IMR-90 (cell line): Measurements from ENCODE around the gene TENM4. TPM values are rescaled to one million over a fixed set of nuclear protein-coding genes. Genes with fewer than 3 reads are reported as not detected.

Experiments used
- ATAC-seq: fragments of 200-7000 bp; cut with Tn5 transposase; 2 replicates; pipeline ENCODE4 v1.9.1; 2020; ENCODE audit warnings: low read depth, mild to moderate bottlenecking, moderate library complexity
- BruUV-seq: library from RNA; stranded (reverse); fragments of 400-500 nt; replicated peaks from 2 replicates; lab custom pipeline; 2021; lab: Mats Ljungman, UMichigan
- CTCF ChIA-PET: fragments of 300-600 bp; formaldehyde crosslinking; extraction: SDS; loops from one replicate; lab custom pipeline; 2021; ENCODE audit warnings: antibody characterized with exemption; lab: Yijun Ruan, JAX
- POLR2A ChIA-PET: fragments of 300-600 bp; sonication (Branson Sonifier 250); formaldehyde crosslinking; loops from one replicate; lab custom pipeline; 2022; ENCODE audit warnings: antibody characterized with exemption; ENCODE audit not compliant: unreplicated experiment; lab: Charles Lee
- DNase-seq: peaks from one replicate; pipeline ENCODE4 v3.0.0; 2013
- H2AFZ ChIP-seq: replicated peaks from 2 replicates; pipeline ENCODE3; 2013; ENCODE audit warnings: low read length, mild to moderate bottlenecking; ENCODE audit not compliant: poor library complexity
- H2AK5ac ChIP-seq: 2 replicates; pipeline ENCODE4 v1.6.1; 2013; ENCODE audit warnings: low read depth, low read length, inconsistent platforms
- H2AK9ac ChIP-seq: replicated peaks from 2 replicates; pipeline ENCODE3; 2013; ENCODE audit warnings: mild to moderate bottlenecking, low read depth, low read length, moderate library complexity; ENCODE audit not compliant: poor library complexity
- H2BK120ac ChIP-seq: 2 replicates; pipeline ENCODE4 v1.6.1; 2013; ENCODE audit warnings: low read depth, low read length, inconsistent platforms
- H2BK15ac ChIP-seq: 3 replicates; pipeline ENCODE4 v1.6.1; 2013; ENCODE audit warnings: low read depth, low read length, inconsistent platforms
- H2BK20ac ChIP-seq: 2 replicates; pipeline ENCODE4 v1.6.1; 2013; ENCODE audit warnings: low read depth, mild to moderate bottlenecking, inconsistent platforms, low read length, moderate library complexity
- H2BK5ac ChIP-seq: 2 replicates; pipeline ENCODE4 v1.6.1; 2013; ENCODE audit warnings: mild to moderate bottlenecking, low read depth, low read length, inconsistent platforms; ENCODE audit not compliant: poor library complexity, severe bottlenecking
- H3K14ac ChIP-seq: replicated peaks from 2 replicates; pipeline ENCODE4 v1.6.1; 2013; ENCODE audit warnings: low read depth, low read length, inconsistent platforms
- H3K18ac ChIP-seq: 2 replicates; pipeline ENCODE4 v1.6.1; 2013; ENCODE audit warnings: low read depth, low read length, control low read depth
- H3K23ac ChIP-seq: 2 replicates; pipeline ENCODE4 v1.6.1; 2013; ENCODE audit warnings: low read depth, low read length, inconsistent platforms
- H3K27ac ChIP-seq: 2 replicates; pipeline ENCODE4 v1.5.1; 2013; ENCODE audit warnings: mild to moderate bottlenecking, control low read depth, low read length; ENCODE audit not compliant: insufficient read depth
- H3K27me3 ChIP-seq: 2 replicates; pipeline ENCODE4 v1.6.1; 2013; ENCODE audit warnings: low read length; ENCODE audit not compliant: control insufficient read depth, insufficient read depth
- H3K36me3 ChIP-seq: 2 replicates; pipeline ENCODE4 v1.6.1; 2013; ENCODE audit warnings: low read length, mixed read lengths; ENCODE audit not compliant: control insufficient read depth, insufficient read depth
- H3K4ac ChIP-seq: 2 replicates; pipeline ENCODE4 v1.6.1; 2013; ENCODE audit warnings: low read depth, low read length, inconsistent platforms
- H3K4me1 ChIP-seq: 2 replicates; pipeline ENCODE4 v1.6.1; 2013; ENCODE audit warnings: low read length, mixed read lengths; ENCODE audit not compliant: control insufficient read depth, insufficient read depth
- H3K4me2 ChIP-seq: 2 replicates; pipeline ENCODE4 v1.6.1; 2013; ENCODE audit warnings: low read depth, mild to moderate bottlenecking, control low read depth, low read length, moderate library complexity
- H3K4me3 ChIP-seq: 2 replicates; pipeline ENCODE4 v1.5.1; 2013; ENCODE audit warnings: low read depth, mild to moderate bottlenecking, control low read depth, low read length, moderate library complexity; ENCODE audit not compliant: insufficient read depth
- H3K56ac ChIP-seq: 2 replicates; pipeline ENCODE4 v1.6.1; 2013; ENCODE audit warnings: low read length, inconsistent platforms; ENCODE audit not compliant: insufficient read depth; ENCODE audit errors: extremely low read depth
- H3K79me1 ChIP-seq, 2 experiments: 2 replicates each; pipeline ENCODE4 v1.6.1; 2013; ENCODE audit warnings: low read length in 2 of 2, inconsistent platforms in 1 of 2, low read depth in 1 of 2
- H3K9ac ChIP-seq: 2 replicates; pipeline ENCODE4 v1.6.1; 2013; ENCODE audit warnings: low read depth, low read length, control low read depth
- H3K9me1 ChIP-seq: 2 replicates; pipeline ENCODE4 v1.6.1; 2013; ENCODE audit warnings: low read length, inconsistent platforms; ENCODE audit not compliant: insufficient read depth
- H3K9me3 ChIP-seq: 2 replicates; pipeline ENCODE4 v1.6.1; 2013; ENCODE audit warnings: low read length; ENCODE audit not compliant: control insufficient read depth, insufficient read depth
- H4K20me1 ChIP-seq: 2 replicates; pipeline ENCODE4 v1.6.1; 2013; ENCODE audit warnings: low read length, inconsistent platforms; ENCODE audit not compliant: insufficient read depth
- H4K5ac ChIP-seq: 2 replicates; pipeline ENCODE4 v1.6.1; 2013; ENCODE audit warnings: mild to moderate bottlenecking, low read depth, low read length, control low read depth
- H4K8ac ChIP-seq, 2 experiments: 2 replicates each; pipeline ENCODE4 v1.6.1; 2013; ENCODE audit warnings: low read depth in 2 of 2, low read length in 2 of 2, control low read depth in 1 of 2, inconsistent platforms in 1 of 2
- H4K91ac ChIP-seq: 2 replicates; pipeline ENCODE4 v1.6.1; 2013; ENCODE audit warnings: low read depth, low read length, inconsistent platforms; ENCODE audit not compliant: insufficient read depth
- BHLHE40 ChIP-seq: fragments of 150-350 bp; IDR thresholded peaks from 2 replicates; pipeline ENCODE4 v1.6.1; 2016; ENCODE audit warnings: mild to moderate bottlenecking, low read depth, low read length
- CHD1 ChIP-seq: IDR thresholded peaks from 2 replicates; pipeline ENCODE4 v1.6.1; 2012; ENCODE audit warnings: low read depth, low read length, improper control_type of control experiment
- CTCF ChIP-seq: conservative IDR thresholded peaks from 2 replicates; pipeline ENCODE4 v1.5.1; 2012; ENCODE audit warnings: mild to moderate bottlenecking, low read depth, low read length, improper control_type of control experiment
- ELK1 ChIP-seq: fragments of 150-350 bp; IDR thresholded peaks from 2 replicates; pipeline ENCODE4 v1.6.1; 2016; ENCODE audit warnings: low read depth, mild to moderate bottlenecking, low read length, moderate library complexity, borderline replicate concordance
- MAFK ChIP-seq: IDR thresholded peaks from 2 replicates; pipeline ENCODE4 v1.6.1; 2012; ENCODE audit warnings: low read depth, low read length, improper control_type of control experiment
- MAZ ChIP-seq: IDR thresholded peaks from 2 replicates; pipeline ENCODE4 v1.6.1; 2012; ENCODE audit warnings: low read depth, mild to moderate bottlenecking, low read length, improper control_type of control experiment, moderate library complexity, borderline replicate concordance
- NFE2L2 ChIP-seq: fragments of 150-350 bp; IDR thresholded peaks from 2 replicates; pipeline ENCODE4 v1.6.1; 2016; ENCODE audit warnings: low read depth, mild to moderate bottlenecking, low read length
- POLR2A ChIP-seq: IDR thresholded peaks from 2 replicates; pipeline ENCODE4 v1.6.1; 2012; ENCODE audit warnings: mild to moderate bottlenecking, low read depth, low read length
- RCOR1 ChIP-seq: IDR thresholded peaks from 2 replicates; pipeline ENCODE4 v1.6.1; 2012; ENCODE audit warnings: mild to moderate bottlenecking, low read length, improper control_type of control experiment; ENCODE audit not compliant: insufficient replicate concordance
- RFX5 ChIP-seq: IDR thresholded peaks from 2 replicates; pipeline ENCODE4 v1.8.0; 2012; ENCODE audit warnings: low read depth, mild to moderate bottlenecking, low read length, moderate library complexity
- SMC3 ChIP-seq: fragments of 150-350 bp; IDR thresholded peaks from 2 replicates; pipeline ENCODE4 v1.6.1; 2016; ENCODE audit warnings: low read depth, mild to moderate bottlenecking, antibody characterized with exemption, low read length, moderate library complexity
- USF2 ChIP-seq: fragments of 150-350 bp; IDR thresholded peaks from 2 replicates; pipeline ENCODE4 v1.6.1; 2017; ENCODE audit warnings: mild to moderate bottlenecking, antibody characterized with exemption, low read length, low read depth
- WGBS, 2 experiments: methylation state at CpG; one replicate each; pipeline versions ENCODE4 v1.1.5 to v1.1.7; 2013; ENCODE audit warnings: missing lambda C conversion rate in 2 of 2; ENCODE audit not compliant: insufficient read length in 1 of 2; ENCODE audit errors: extremely low coverage in 2 of 2; 5-methylcytosine and 5-hydroxymethylcytosine counted together
- dilution Hi-C: fragments of 300-500 bp; cut with HindIII; formaldehyde crosslinking; loops from one replicate; pipeline ENCODE4 v1.14.3; 2018; ENCODE audit warnings: low sequenced_read_pairs; ENCODE audit not compliant: unreplicated experiment
- in situ Hi-C: fragments of 300-500 bp; cut with MboI; formaldehyde crosslinking; loops from 3 replicates; pipeline ENCODE4 v1.14.3; 2019; ENCODE audit warnings: low sequenced_read_pairs, inconsistent platforms, mixed read lengths
- intact Hi-C: fragments of 100-400 bp; cut with micrococcal nuclease; formaldehyde crosslinking; loops from 2 replicates; pipeline ENCODE4 v1.10.0; 2022
- polyA plus RNA-seq, 3 experiments: library from polyadenylated mRNA; depleted of rRNA; stranded (reverse); fragments of >200 nt; gene quantifications; 2 replicates each; pipeline ENCODE4 v1.2.3, GENCODE V29; 2012; ENCODE audit warnings: low replicate concordance in 1 of 3
- total RNA-seq: library from RNA; depleted of rRNA; stranded (reverse); fragments of >200 nt; gene quantifications from 2 replicates; pipeline ENCODE4 v1.2.3, GENCODE V29; 2012

TENM4 gene
- total and polyA plus RNA-seq, 2 of the 4 experiments (the other 2 are of a cell fraction), result 7.4 to 9.0 TPM

- Histone ChIP-seq H4K91ac (peak overlapping the region; percentile 71), H3K18ac (peak overlapping the region; percentile 57; the same call in 1 of the 2 replicates), H4K5ac (peak overlapping the region; percentile 45), H4K8ac (0 out of 4 replicates have a peak overlapping the region, but pooled peaks of 1 of the 2 experiments have one; percentile 22), H4K20me1 (no peaks in the 10 kb centered on the region), H3K27ac (0 out of 2 replicates have a peak overlapping the region, but pooled peaks have one; percentile 9), H3K79me1 (no peaks in the 10 kb centered on the region), H3K4ac (peak overlapping the region; percentile 51), H3K56ac (no peak overlapping the region), H2AK9ac (no peak overlapping the region), H2AK5ac (peak overlapping the region; percentile 61; the same call in 1 of the 2 replicates), H3K4me1 (peaks cover 42% of the 10 kb centered on the region), H3K14ac (peak overlapping the region; percentile 44; the same call in 1 of the 2 replicates), H2BK120ac (peak overlapping the region; percentile 39), H3K36me3 (peaks cover 4% of the 10 kb centered on the region; the same call in 1 of the 2 replicates), H3K27me3 (no peaks in the 10 kb centered on the region), H2BK15ac (peak overlapping the region; percentile 64; the same call in 1 of the 3 replicates), H3K9ac (no peak overlapping the region), H2AFZ (no peak overlapping the region), H2BK5ac (peak overlapping the region; percentile 10), H3K4me2 (no peak overlapping the region), H3K23ac (no peak overlapping the region; the same call in 1 of the 2 replicates), H3K9me1 (peaks cover 29% of the 10 kb centered on the region), H3K4me3 (no peak overlapping the region), H2BK20ac (peak overlapping the region; percentile 43), H3K9me3 (no peaks in the 10 kb centered on the region)
- no TSS peak for BruUV-seq
- in situ Hi-C loops (no loop called here), dilution Hi-C loops (no loop called here), intact Hi-C loops (no loop called here)
- 80% methylated on average over 1 of the region's 1 CpG; no CpG with 5 or more reads in 1 of the 2 experiments for WGBS, 2 experiments
- ChIA-PET CTCF (interaction anchor here (0.9 kb wide), 1 partner anchor 143 kb away, joined by 3 read pairs; no protein-coding TSS in a partner anchor), POLR2A (no interaction called here)
- no peak for TF ChIP-seq RFX5
- TF ChIP-seq CHD1, result no peak
- no peak for TF ChIP-seq NFE2L2
- TF ChIP-seq MAZ, result no peak
- no peak for TF ChIP-seq BHLHE40
- TF ChIP-seq SMC3, result no peak
- no peak for TF ChIP-seq MAFK
- TF ChIP-seq CTCF, result no peak
- TF ChIP-seq USF2, result no peak
- no peak for TF ChIP-seq POLR2A
- TF ChIP-seq RCOR1, result no peak
- no peak for TF ChIP-seq ELK1
- DNase-seq (no peak), ATAC-seq (no peak)
Measured at GRCh38 chr11:78788533-78788932, 652.3 kb downstream of the TENM4 start.
